ENCODE data around the gene CDYL2. TPM values are rescaled to one million over a fixed set of nuclear protein-coding genes. Genes with fewer than 3 reads are reported as not detected.

CDYL2 gene
- total RNA-seq, 1 donor from 2014 or later = 125 TPM

DNA sequence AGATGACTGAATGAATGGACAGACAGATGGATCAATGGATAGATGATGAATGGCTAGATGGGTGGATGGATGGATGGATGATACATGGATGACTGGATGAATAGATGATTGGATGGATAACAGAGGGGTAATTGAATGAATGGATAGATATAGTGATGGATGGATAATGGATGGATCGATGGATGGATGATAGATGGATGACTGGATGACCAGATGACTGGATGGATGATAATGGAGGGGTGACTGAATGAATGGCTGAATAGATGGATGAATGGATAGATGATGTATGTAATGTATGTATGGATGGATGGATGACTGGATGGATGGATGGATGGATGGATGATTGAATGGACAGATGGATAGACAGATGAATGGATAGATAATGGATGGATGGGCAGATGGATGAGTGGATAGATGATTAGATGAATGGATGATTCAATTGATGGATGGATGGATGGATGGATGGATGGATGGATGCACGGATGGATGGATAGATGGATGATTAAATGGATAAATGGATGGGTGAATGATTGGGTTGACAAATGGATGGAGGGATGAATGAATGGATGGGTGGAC lies 87.7 kb downstream of the CDYL2 start:
- intact Hi-C loops (cut with micrococcal nuclease) = loop anchor here (5.0 kb wide), 1 partner anchor 59 kb away; no protein-coding TSS in a partner anchor

DNA sequence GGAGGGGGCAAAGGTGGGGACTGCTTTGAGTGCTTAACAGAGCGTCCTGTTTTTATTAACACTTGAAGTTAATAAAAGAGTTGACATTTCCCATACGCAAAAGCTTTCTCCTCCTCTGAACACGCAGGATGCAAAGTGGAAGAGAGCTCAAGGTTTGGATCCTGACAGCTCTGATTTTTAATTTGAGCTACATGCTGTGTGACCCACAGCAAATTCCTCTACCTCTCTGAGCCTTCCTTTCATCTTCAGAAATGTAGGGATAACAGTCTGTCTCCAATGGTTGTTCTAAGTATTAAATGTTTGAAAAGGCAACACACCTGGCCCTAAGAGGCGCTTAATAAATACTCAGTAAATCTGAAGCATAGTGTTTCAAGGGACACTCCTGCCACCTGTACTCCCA lies 93.0 kb downstream of the CDYL2 start:
- intact Hi-C loops (cut with micrococcal nuclease) = no loop called here

DNA sequence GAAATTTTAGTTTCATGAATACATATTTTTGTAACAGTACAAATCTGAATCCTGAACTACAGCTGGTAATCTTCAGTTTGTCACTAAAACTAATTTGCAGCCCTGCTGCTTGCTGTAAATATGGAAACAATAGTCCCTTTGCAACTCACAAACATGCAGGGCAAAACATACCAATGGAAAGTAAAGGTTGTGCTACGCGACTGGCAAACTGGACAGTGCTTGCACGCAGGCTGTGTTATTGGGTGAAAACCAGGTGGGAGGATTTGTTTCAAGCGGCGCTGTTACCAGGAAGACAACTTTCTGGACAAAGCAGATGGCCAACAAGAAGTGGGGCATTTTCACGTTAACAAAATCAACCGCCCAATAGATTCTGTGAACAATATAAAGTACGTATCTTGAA lies 93.5 kb downstream of the CDYL2 start:
- intact Hi-C loops (cut with micrococcal nuclease) = no loop called here

DNA sequence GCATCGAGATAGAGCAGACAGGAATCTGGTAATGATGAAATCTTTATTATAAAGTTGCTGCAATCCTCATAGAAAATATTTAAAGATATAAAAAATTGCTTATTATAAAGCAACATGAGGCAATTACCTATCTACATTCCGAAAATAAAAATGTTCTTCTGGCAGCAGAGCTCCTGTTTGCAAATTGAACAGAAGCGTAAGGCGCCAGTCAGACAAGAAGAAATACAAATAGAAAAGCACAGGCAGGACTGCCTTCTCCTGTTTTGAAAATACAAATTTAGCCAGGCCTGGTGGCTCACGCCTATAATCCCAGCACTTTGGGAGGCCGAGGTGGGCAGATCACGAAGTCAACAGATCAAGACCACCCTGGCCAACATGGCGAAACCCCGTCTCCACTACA lies 95.6 kb downstream of the CDYL2 start:
- intact Hi-C loops (cut with micrococcal nuclease) = no loop called here

DNA sequence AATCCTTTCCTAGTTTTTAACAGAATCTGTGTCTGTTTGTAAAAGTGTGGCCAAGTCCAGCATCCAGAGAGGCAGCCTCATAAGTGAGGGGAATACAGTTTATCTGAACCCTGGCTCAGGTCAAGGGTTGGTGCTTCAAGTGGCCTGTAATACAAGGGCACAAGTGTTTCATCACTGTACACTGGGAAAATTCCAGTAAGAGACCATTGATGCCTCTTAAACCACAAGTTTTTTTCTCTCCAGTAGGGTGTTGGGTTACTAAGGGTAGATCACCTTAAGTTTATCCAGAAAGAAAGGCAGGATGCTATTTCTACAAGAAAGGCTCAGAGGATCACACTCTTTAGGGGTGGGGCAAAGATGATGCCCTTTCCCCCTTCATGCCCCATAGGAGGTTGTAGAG lies 96.7 kb downstream of the CDYL2 start:
- intact Hi-C loops (cut with micrococcal nuclease) = no loop called here

DNA sequence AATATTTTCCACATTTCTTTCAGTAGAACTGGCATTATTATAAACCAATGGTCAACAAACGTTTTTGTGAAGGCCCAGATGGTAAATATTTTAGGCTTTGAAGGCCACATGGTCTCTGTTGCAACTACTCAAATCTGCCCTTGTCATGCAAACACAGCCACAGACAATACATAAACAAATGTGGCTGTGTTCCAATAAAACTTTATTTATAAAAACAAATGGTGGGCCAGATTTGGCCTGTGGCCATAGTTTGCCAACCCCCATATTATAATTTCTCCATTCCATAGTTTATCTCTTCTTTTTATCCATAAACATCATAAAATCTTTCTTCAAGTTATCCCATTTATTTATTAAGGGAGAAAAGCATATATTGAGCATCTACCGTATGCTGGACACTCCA lies 98.8 kb downstream of the CDYL2 start:
- intact Hi-C loops (cut with micrococcal nuclease) = no loop called here

DNA sequence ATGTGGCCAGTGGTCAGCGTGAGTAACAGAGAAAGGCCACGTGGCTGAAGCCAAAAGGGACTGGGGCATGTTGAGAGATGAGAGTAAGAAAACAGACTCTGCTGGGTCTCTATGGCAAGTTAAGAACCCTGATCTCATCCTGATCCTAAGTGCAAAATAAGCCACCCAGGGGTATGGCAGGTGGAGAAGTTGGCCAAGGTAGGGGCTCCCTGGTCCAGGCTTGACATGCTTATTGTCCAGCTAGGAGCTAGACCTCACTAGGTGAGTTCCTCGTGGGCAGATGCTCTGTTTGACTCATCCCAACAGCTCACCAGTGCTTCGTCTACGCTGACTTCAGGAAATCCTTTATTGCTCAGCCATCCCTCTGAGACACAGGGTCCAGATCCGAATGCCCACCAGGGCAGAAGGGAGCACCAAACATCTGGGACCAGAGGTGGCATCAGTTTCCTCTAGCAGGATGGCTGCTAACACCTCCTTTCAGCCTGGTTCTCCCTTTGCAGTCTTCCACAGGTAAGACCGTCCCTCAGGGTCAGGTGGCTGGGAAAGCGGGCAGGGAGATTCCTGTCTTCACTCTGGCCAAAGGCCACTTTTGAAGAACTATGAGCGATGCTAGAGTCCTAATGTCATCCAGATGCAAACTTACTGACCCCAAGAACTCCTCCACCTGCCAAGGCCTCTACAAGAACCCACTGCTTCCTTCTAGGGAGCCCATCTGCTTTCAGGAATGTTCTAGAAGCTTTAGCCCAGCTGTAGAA lies 99.5 kb downstream of the CDYL2 start:
- intact Hi-C loops (cut with micrococcal nuclease) = no loop called here

DNA sequence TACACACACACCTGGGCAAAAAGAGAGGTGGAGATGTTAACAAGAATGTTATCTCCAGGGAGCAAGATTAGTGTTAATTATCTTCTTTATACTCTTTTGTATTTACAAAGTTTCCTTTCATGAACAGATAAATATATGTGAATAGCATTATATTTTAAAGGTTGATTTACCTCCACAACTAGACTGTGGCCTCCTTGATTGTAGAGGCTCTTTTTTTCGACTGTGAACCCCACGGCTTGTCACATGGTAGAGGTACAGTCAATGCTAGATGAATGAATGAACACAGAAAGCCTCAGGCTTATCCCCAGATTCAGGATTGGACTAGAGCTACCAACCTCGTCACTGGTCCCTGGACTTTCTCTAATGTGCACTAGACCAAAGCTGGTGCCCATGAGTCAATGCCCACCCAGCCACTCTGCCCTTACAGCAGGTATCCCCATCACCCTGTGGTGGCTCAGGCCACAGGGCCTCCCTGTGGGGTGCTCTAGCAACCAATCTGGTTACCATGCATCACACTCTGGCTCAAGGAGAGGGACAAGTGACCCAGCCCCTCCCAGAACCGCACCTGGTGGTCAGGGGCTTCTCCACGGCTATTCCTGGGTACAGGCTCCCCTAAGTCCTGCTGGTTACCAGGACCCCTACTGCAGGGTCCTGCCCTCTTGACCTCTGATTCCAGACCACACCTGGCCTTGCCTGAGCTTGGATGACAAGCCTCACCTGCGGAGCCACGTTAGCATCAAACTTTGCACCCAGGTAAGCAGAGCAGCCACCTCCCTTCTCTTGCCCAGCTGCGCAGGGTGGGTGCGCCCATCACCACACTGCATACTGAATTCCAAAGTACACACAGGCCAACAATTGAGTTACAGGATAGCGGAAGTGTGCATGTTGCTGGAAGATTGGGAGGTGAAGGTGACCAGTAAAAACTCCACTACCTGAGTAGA lies 101.0 kb downstream of the CDYL2 start:
- intact Hi-C loops (cut with micrococcal nuclease) = no loop called here

DNA sequence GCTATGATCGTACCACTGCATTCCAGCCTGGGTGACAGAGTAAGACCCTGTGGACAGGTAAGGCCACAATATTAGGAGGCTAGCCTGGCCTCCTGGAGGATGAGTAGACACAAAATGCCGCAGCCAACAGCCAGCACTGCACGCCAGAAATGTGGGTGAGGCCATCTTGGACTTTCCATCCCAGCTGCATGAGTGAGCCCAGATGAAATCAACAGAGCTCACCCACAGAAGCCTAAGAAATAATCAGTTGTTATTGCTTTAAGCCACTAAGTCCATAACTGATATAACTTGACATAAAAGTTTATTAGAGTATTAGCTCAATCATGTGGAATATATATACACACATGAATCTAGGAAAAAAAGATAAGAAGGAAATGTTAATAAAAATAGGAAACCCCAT lies 101.7 kb downstream of the CDYL2 start:
- intact Hi-C loops (cut with micrococcal nuclease) = no loop called here

DNA sequence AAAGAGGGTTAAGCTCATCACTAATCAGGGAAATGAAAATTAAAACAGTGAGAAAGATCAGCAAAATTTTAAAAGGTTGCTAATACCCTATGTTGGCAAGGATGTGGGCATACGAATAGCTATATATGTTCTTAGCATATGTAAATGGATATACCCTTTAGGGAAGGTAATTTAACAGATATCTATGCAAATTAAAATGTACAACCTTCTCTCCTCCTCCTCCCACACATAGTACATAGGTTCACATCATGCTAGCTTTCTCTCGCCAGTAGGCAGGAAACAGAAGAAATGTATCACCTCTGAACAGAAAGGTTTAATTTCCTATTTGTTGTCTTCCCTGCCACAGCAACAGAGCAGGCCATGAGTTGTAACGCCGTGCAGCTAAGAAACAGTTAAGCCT lies 103.8 kb downstream of the CDYL2 start:
- intact Hi-C loops (cut with micrococcal nuclease) = no loop called here

DNA sequence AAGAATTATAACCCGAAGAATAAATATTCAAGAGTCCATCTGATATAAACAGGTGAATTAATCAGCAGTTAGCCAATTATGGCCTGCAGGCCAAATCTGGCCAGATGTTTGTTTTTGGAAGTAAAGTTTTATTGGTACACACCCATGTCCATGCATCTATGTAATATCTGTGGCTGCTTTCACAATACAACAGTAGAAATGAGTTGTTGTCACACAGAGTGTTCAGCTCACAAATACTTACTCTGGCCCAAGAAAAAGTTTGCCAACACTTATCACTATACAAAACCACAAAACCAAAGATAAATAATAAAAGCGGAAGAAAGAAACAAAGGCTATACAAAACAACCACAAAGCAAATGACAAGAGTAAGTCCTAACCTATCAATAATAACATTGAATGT lies 109.4 kb downstream of the CDYL2 start:
- intact Hi-C loops (cut with micrococcal nuclease) = loop anchor here (2.0 to 10.0 kb wide), 2 partner anchors 38 to 50 kb away; no protein-coding TSS in a partner anchor

DNA sequence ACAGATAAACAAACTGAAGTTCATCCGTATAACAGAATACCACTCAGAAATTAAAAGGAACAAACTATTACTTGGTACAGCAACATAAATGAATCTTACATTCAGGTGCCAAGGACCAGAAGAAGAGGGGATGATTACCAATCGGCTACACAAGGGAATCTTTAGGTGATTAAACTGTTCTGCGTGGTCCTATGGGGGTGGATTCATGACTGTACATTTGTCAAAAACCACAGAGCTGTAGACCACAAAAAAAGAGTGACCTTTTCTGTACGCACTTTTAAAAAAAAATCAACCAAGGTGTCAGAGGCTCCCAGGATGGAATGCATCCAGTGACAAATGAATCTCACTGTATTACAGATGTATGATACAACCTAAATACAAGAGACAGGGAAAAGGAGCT lies 110.8 kb downstream of the CDYL2 start:
- intact Hi-C loops (cut with micrococcal nuclease) = loop anchor here (10.0 kb wide), 1 partner anchor 51 kb away; no protein-coding TSS in a partner anchor

DNA sequence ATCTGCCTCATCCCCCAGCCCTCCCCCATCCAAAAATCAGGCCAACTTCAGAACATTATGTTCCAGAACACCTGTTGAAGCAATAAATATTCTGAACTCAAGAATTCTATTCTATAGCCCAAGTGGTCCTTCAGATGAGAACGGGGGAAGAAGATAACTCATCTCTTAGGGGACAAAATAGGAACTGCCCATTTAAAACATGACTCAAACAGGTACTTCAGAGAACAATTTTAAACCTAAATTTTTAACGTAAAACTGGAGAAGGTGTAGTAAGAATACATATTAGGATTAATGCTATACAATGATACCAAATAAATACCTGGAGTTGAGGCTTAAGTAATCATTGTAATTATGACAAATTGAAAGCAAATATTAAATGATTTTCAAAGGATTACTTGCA lies 112.1 kb downstream of the CDYL2 start:
- intact Hi-C loops (cut with micrococcal nuclease) = loop anchor here (10.0 kb wide), 1 partner anchor 53 kb away; no protein-coding TSS in a partner anchor

DNA sequence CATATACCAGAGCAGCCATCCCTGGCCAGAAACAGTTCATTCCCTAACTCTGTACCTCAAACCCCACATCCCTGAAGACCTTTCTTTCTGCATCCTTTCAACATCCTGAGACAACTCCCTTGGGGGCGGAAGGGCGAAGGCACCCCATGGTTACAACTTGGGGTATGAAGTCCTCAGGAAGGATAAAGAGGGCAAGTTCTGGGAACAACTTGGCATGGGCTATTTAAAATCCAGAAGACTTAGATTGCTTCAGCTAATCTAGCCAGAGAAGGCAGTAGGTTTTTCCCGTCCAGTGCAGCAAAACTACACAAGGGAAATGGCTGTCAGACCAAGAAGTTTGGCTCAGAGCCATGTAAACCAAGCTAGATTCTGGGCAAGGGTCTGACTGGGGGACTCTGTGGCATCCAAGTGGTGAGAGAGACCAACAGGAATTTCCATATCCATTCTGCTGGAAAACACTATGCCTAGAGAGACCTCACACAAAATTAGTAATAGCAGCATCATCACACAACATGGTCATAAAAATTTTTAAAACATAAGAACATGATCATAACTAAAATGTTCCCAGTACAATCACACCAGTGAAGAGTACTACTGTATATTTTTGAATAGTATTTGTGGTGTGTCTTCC lies 113.2 kb downstream of the CDYL2 start:
- intact Hi-C loops (cut with micrococcal nuclease) = loop anchor here (10.0 kb wide), 1 partner anchor 54 kb away; no protein-coding TSS in a partner anchor

DNA sequence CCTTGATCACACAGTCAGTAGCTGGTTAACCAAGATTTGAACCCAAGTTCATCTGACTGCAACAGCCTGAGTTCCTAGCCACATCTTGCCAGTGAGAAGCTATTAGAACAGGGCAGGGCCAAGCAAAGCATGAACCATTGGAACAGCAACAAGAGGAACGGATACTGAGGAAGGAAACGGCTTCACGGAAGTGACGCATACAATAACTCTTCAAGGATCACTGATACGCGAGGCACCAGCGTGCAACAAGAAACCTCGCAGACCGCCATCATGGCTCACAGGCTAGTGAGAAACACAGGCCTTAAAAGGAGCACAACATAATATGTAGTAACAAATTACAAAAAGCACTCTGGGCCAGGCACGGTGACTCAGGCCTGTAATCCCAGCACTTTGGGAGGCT lies 114.9 kb downstream of the CDYL2 start:
- intact Hi-C loops (cut with micrococcal nuclease) = no loop called here

DNA sequence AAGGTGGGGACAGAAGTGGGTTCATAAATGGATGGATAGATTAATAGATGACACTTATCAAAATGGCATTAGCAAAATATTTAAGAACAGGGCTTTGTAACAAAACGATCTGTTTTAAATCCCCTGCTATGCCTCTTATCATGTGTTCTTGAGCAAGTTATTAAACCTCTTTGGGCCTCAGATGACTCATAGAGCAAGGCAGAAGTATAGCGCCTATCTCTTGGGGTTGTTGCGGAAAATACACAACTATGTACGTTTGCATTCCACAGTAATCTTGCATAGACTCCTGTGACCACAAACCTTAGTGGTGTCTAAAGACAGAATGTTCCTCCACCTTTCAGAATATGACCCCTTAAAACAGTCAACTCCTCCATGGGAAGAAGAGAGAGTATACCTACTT lies 116.8 kb downstream of the CDYL2 start:
- intact Hi-C loops (cut with micrococcal nuclease) = no loop called here

DNA sequence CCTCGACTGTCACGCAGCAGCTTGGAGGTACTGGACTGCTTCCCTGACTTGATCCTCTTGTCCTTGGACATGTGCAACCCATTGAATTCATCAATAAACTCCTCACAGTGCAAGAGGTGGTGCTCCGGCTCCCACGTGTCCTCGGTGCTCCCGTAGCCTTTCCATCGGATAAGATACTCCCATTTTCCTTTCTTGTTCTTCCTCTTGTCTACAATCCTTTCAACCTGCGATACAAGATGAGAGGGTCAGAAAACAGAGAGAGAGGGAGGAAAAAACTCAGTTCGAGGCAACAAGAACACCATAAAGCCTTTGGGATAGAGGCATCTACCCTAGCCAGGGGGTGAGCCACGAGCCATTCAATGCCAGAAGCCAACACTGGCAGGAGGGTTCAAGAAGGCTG lies 119.5 kb downstream of the CDYL2 start:
- intact Hi-C loops (cut with micrococcal nuclease) = no loop called here

DNA sequence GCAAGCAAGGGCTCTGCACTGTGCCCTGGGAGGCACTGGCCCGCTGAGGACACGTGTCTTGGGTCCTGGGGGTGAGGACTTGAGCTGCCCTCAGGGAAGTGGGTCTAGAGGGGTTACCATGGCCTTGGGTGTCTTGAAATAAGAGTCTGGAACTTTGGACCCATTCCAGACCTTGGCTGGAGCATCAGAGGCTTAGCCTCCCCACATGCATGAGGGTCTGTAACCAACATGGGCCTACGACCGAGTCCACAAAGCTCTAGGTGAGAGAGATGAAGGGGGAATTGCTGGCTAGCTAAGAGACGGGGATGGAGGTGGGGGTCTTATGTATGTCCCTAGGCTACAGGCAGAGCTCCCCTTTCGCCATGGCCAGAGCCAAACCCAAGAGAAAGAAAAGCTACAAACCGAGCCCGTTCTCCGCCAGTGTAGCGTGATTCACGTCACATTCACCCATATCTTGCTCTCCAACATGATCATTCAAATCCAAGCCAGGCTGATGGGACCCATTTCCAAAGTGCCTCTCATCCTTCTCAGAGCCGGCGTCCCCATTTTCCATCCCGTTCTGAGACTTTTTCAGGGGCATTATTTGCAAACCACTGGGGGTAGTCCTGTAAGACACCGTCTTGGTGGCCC lies 120.1 kb downstream of the CDYL2 start:
- intact Hi-C loops (cut with micrococcal nuclease) = no loop called here

DNA sequence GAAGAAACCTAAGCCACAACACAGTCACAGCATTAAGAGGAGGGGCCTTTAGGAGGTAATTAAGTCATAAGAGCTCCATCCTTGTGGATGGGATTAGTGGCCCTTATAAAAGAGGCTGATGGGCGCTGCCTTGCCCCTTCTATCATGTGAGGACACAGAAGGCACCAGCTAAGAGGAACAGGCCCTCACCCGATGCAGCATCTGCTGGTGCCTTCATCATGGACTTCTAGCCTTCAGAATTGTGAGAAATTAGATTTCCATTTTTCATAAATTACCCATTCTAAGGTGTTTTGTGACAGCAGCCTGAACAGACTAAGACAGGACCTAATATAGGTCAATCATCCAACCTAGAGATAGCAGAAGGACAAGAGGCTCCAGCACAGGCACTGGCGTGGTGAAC lies 120.8 kb downstream of the CDYL2 start:
- intact Hi-C loops (cut with micrococcal nuclease) = no loop called here

DNA sequence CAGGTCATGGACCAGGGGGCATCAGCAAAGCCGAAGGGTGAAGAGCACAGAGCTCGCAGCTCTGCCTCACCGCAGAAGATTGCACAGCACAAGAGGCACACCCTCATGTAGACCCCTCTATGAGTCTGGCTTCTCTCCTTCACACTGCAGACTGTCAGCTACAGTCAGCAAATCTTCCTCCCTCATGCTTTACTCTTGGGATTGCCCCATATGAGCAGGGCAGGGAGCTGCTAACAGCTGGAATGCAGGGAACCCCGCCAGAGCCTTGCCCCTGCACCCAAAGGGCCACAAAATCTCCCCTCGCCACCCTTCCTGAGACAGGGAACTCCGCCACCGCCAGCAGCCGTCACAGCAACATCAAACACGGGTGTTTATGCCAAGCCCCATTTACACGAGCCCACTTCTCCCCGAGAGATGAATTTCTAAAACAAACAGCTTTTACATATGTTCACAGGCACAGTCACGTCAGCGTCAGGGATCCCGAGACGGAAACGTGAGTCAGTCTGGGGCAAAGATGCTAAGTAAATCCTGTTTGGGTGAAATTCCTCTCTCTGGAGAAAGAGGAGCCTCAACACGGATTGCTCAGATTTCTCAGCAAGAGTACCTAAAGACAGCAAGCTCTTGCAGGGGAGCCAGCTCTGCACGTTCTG lies 121.9 kb downstream of the CDYL2 start:
- intact Hi-C loops (cut with micrococcal nuclease) = no loop called here

Data from T-helper 1 cell treated with Interleukin-12 subunit alpha and Interleukin-12 subunit beta and Interleukin-4 antibody, amounts not matched to agents 30 ng/mL and 1 ng/mL, for 36 hours (primary cell).